ENCODE measurements around the gene SBF2.
A peak's percentile ranks its signal among the peaks of the same experiment; 100 is the strongest.

Gene SBF2

GRCh38 chr11:10032935-10033334, 261.1 kb downstream of the SBF2 start:
- no peak for FAIRE-seq
- no peak for DNase-seq (ENCODE audit: insufficient read length)
- TF ChIP-seq POLR2AphosphoS5 (IDR thresholded peaks at IDR 0.05; ENCODE audit: low read depth, low read length) (no peak), TAF1 (IDR thresholded peaks at IDR 0.05; ENCODE audit: borderline replicate concordance, low read depth, low read length) (no peak), POLR2A (IDR thresholded peaks at IDR 0.05; ENCODE audit: low read depth, low read length) (no peak)

GRCh38 chr11:10030122-10030490, 263.9 kb downstream of the SBF2 start:
- DNase-seq (ENCODE audit: insufficient read length) (no peak), FAIRE-seq (no peak)
- TF ChIP-seq TAF1 (IDR thresholded peaks at IDR 0.05; ENCODE audit: borderline replicate concordance, low read depth, low read length) (no peak), POLR2AphosphoS5 (IDR thresholded peaks at IDR 0.05; ENCODE audit: low read depth, low read length) (no peak), POLR2A (IDR thresholded peaks at IDR 0.05; ENCODE audit: low read depth, low read length) (no peak)

- TF ChIP-seq POLR2A (IDR thresholded peaks at IDR 0.05; ENCODE audit: low read depth, low read length) (no peak), TAF1 (IDR thresholded peaks at IDR 0.05; ENCODE audit: borderline replicate concordance, low read depth, low read length) (no peak), POLR2AphosphoS5 (IDR thresholded peaks at IDR 0.05; ENCODE audit: low read depth, low read length) (no peak)
- no peak for FAIRE-seq
- no peak for DNase-seq (ENCODE audit: insufficient read length)
These were observed 264.5 kb downstream of the SBF2 start for GRCh38 chr11:10029386-10030121.

- DNase-seq (ENCODE audit: insufficient read length): no peak
- TF ChIP-seq TAF1 (IDR thresholded peaks at IDR 0.05; ENCODE audit: borderline replicate concordance, low read depth, low read length) (no peak), POLR2A (IDR thresholded peaks at IDR 0.05; ENCODE audit: low read depth, low read length) (no peak), POLR2AphosphoS5 (IDR thresholded peaks at IDR 0.05; ENCODE audit: low read depth, low read length) (no peak)
- no peak for FAIRE-seq
These were observed 267.5 kb downstream of the SBF2 start for GRCh38 chr11:10026514-10026913.

GRCh38 chr11:10023212-10023611, 270.8 kb downstream of the SBF2 start:
- FAIRE-seq (no peak), DNase-seq (ENCODE audit: insufficient read length) (no peak)
- no peak for TF ChIP-seq POLR2AphosphoS5 (IDR thresholded peaks at IDR 0.05; ENCODE audit: low read depth, low read length)
- TF ChIP-seq TAF1 (IDR thresholded peaks at IDR 0.05; ENCODE audit: borderline replicate concordance, low read depth, low read length): no peak
- TF ChIP-seq POLR2A (IDR thresholded peaks at IDR 0.05; ENCODE audit: low read depth, low read length): no peak

GRCh38 chr11:10022764-10023163, 271.3 kb downstream of the SBF2 start:
- DNase-seq (ENCODE audit: insufficient read length) (no peak), FAIRE-seq (peak; percentile 51)
- TF ChIP-seq POLR2AphosphoS5 (IDR thresholded peaks at IDR 0.05; ENCODE audit: low read depth, low read length) (no peak), POLR2A (IDR thresholded peaks at IDR 0.05; ENCODE audit: low read depth, low read length) (no peak), TAF1 (IDR thresholded peaks at IDR 0.05; ENCODE audit: borderline replicate concordance, low read depth, low read length) (no peak)

GRCh38 chr11:10021563-10021962, 272.5 kb downstream of the SBF2 start:
- TF ChIP-seq POLR2AphosphoS5 (IDR thresholded peaks at IDR 0.05; ENCODE audit: low read depth, low read length): no peak
- DNase-seq (ENCODE audit: insufficient read length): no peak
- no peak for FAIRE-seq

- TF ChIP-seq POLR2A (IDR thresholded peaks at IDR 0.05; ENCODE audit: low read depth, low read length): no peak
- no peak for TF ChIP-seq POLR2AphosphoS5 (IDR thresholded peaks at IDR 0.05; ENCODE audit: low read depth, low read length)
- no peak for TF ChIP-seq TAF1 (IDR thresholded peaks at IDR 0.05; ENCODE audit: borderline replicate concordance, low read depth, low read length)
- FAIRE-seq: no peak
- no peak for DNase-seq (ENCODE audit: insufficient read length)
These were observed 273.9 kb downstream of the SBF2 start for GRCh38 chr11:10019906-10020682.

- no peak for DNase-seq (ENCODE audit: insufficient read length)
- TF ChIP-seq POLR2A (IDR thresholded peaks at IDR 0.05; ENCODE audit: low read depth, low read length): no peak
- TF ChIP-seq TAF1 (IDR thresholded peaks at IDR 0.05; ENCODE audit: borderline replicate concordance, low read depth, low read length): no peak
- TF ChIP-seq POLR2AphosphoS5 (IDR thresholded peaks at IDR 0.05; ENCODE audit: low read depth, low read length): no peak
- FAIRE-seq: no peak
These were observed 276.1 kb downstream of the SBF2 start for GRCh38 chr11:10017911-10018310.

- TF ChIP-seq TAF1 (IDR thresholded peaks at IDR 0.05; ENCODE audit: borderline replicate concordance, low read depth, low read length) (no peak), POLR2A (IDR thresholded peaks at IDR 0.05; ENCODE audit: low read depth, low read length) (no peak), POLR2AphosphoS5 (IDR thresholded peaks at IDR 0.05; ENCODE audit: low read depth, low read length) (no peak)
- no peak for FAIRE-seq
These were observed 277.0 kb downstream of the SBF2 start for GRCh38 chr11:10017050-10017449.

GRCh38 chr11:10012068-10012467, 282.0 kb downstream of the SBF2 start:
- no peak for FAIRE-seq
- no peak for TF ChIP-seq POLR2A (IDR thresholded peaks at IDR 0.05; ENCODE audit: low read depth, low read length)
- no peak for TF ChIP-seq TAF1 (IDR thresholded peaks at IDR 0.05; ENCODE audit: borderline replicate concordance, low read depth, low read length)
- TF ChIP-seq POLR2AphosphoS5 (IDR thresholded peaks at IDR 0.05; ENCODE audit: low read depth, low read length): no peak

More at GRCh38 chr11:10017050-10017449, 277.0 kb downstream of the SBF2 start:
- no peak for DNase-seq (ENCODE audit: insufficient read length)

More at GRCh38 chr11:10012068-10012467, 282.0 kb downstream of the SBF2 start:
- no peak for DNase-seq (ENCODE audit: insufficient read length)

Measured in GM12892 (cell line).